Panc1 (cell line): Measurements from ENCODE around the gene PCDHB3.

Source experiments
- CTCF ChIP-seq: fragments of 450-650 bp; IDR thresholded peaks from 2 replicates; pipeline ENCODE4 v1.5.1; 2017; ENCODE audit warnings: mild to moderate bottlenecking
- POLR2AphosphoS5 ChIP-seq: IDR thresholded peaks from 2 replicates; pipeline ENCODE4 v1.6.1; 2012; ENCODE audit warnings: mild to moderate bottlenecking, low read depth, low read length, moderate library complexity

DNA sequence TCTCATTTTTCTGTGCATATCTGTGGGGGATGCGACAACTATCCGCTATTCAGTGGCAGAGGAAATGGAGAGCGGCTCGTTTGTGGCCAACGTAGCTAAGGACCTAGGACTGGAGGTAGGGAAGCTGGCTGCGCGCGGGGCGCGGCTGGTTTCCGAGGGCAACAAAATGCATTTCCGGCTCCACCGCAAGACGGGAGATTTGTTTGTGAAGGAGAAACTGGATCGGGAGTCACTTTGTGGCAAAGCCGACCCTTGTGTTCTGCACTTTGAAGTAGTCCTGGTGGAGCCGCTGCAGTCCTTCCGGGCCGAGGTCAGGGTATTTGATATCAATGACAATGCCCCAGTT lies 48.8 kb upstream of the PCDHB3 start:
- no peak for TF ChIP-seq CTCF
- no peak for TF ChIP-seq POLR2AphosphoS5
